HEK293 (cell line): ENCODE results near the gene CACNA1C.

Experiments used
- CTCF ChIA-PET: fragments of 350-600 bp; formaldehyde crosslinking; extraction: SDS; loops from one replicate; lab custom pipeline; 2021; ENCODE audit warnings: antibody characterized with exemption; lab: Yijun Ruan, JAX
- POLR2A ChIA-PET: fragments of 300-600 bp; formaldehyde crosslinking; extraction: SDS; loops from one replicate; lab custom pipeline; 2020; ENCODE audit warnings: antibody characterized with exemption, inconsistent platforms; lab: Yijun Ruan, JAX
- H3K27ac ChIP-seq: fragments of 200-500 bp; sonication (Bioruptor generic); 2 replicates; pipeline ENCODE4 v1.5.1; 2014; ENCODE audit warnings: low read depth, low read length, control low read depth, inconsistent platforms; ENCODE audit errors: extremely low read depth
- H3K36me3 ChIP-seq, 2 experiments: fragments of 200-500 bp in 1 of 2; sonication (Bioruptor generic) in 1 of 2; 1 replicate in 1 of 2; 2 replicates in 1 of 2; pipeline ENCODE4 v1.5.1; 2014 to 2017; ENCODE audit warnings: inconsistent platforms in 2 of 2, low read length in 2 of 2; ENCODE audit not compliant: control insufficient read depth in 2 of 2, insufficient read depth in 1 of 2
- H3K4me1 ChIP-seq: fragments of 200-500 bp; sonication (Bioruptor generic); 2 replicates; pipeline ENCODE4 v1.5.1; 2014; ENCODE audit warnings: mild to moderate bottlenecking, low read length, inconsistent platforms; ENCODE audit not compliant: control insufficient read depth, insufficient read depth
- H3K4me3 ChIP-seq: 2 replicates; pipeline ENCODE4 v1.5.1; 2011; ENCODE audit warnings: low read depth, mild to moderate bottlenecking, control low read depth, low read length, moderate library complexity
- H3K9me3 ChIP-seq: fragments of 200-500 bp; sonication (Bioruptor generic); 2 replicates; pipeline ENCODE4 v1.5.1; 2014; ENCODE audit warnings: low read depth, low read length, inconsistent platforms; ENCODE audit not compliant: control insufficient read depth, insufficient read depth
- MEIS1 ChIP-seq: sonication (generic); formaldehyde crosslinking; IDR thresholded peaks from 2 replicates; pipeline ENCODE4 v1.8.1; 2022; ENCODE audit warnings: missing genetic modification reagents, mild to moderate bottlenecking, borderline replicate concordance
- MYNN ChIP-seq: fragments of 450-650 bp; formaldehyde crosslinking; IDR thresholded peaks from 2 replicates; pipeline ENCODE4 v1.5.1; 2016; ENCODE audit warnings: missing biosample characterization, missing genetic modification characterization, borderline replicate concordance
- SALL2 ChIP-seq: fragments of 450-650 bp; formaldehyde crosslinking; IDR thresholded peaks from 2 replicates; pipeline ENCODE4 v1.5.0; 2017; ENCODE audit warnings: missing biosample characterization, mild to moderate bottlenecking, missing genetic modification characterization, borderline replicate concordance
- SP3 ChIP-seq: fragments of 450-650 bp; formaldehyde crosslinking; IDR thresholded peaks from 2 replicates; pipeline ENCODE4 v1.5.1; 2016; ENCODE audit warnings: missing biosample characterization, missing genetic modification characterization
- ZNF324 ChIP-seq: fragments of 450-650 bp; formaldehyde crosslinking; IDR thresholded peaks from 2 replicates; pipeline ENCODE4 v1.5.1; 2016; ENCODE audit warnings: missing biosample characterization, missing genetic modification characterization
- ZNF335 ChIP-seq: fragments of 450-650 bp; formaldehyde crosslinking; conservative IDR thresholded peaks from 2 replicates; pipeline ENCODE4 v1.5.1; 2016; ENCODE audit warnings: missing biosample characterization, missing genetic modification characterization
- ZNF423 ChIP-seq: fragments of 450-650 bp; formaldehyde crosslinking; IDR thresholded peaks from 2 replicates; pipeline ENCODE4 v1.5.1; 2016; ENCODE audit warnings: missing biosample characterization, missing genetic modification characterization
- ZNF530 ChIP-seq: fragments of 450-650 bp; formaldehyde crosslinking; IDR thresholded peaks from 2 replicates; pipeline ENCODE4 v1.5.1; 2016; ENCODE audit warnings: low read depth, missing biosample characterization, missing genetic modification characterization
- ZNF610 ChIP-seq: fragments of 450-650 bp; formaldehyde crosslinking; IDR thresholded peaks from 2 replicates; pipeline ENCODE4 v1.5.1; 2016; ENCODE audit warnings: missing biosample characterization, missing genetic modification characterization, borderline replicate concordance
- ZNF629 ChIP-seq: fragments of 450-650 bp; formaldehyde crosslinking; IDR thresholded peaks from 2 replicates; pipeline ENCODE4 v1.5.1; 2017; ENCODE audit warnings: missing biosample characterization, missing genetic modification characterization
- ZNF658 ChIP-seq: fragments of 450-650 bp; formaldehyde crosslinking; IDR thresholded peaks from 2 replicates; pipeline ENCODE4; 2016; ENCODE audit warnings: missing biosample characterization, missing genetic modification characterization
- ZNF660 ChIP-seq: fragments of 450-650 bp; IDR thresholded peaks from 2 replicates; pipeline ENCODE4 v1.5.1; 2018; ENCODE audit warnings: missing biosample characterization, mild to moderate bottlenecking, missing genetic modification characterization
- ZNF837 ChIP-seq: fragments of 450-650 bp; formaldehyde crosslinking; IDR thresholded peaks from 2 replicates; pipeline ENCODE4 v1.5.1; 2016; ENCODE audit warnings: missing biosample characterization, missing genetic modification characterization
- ZSCAN16 ChIP-seq: fragments of 450-650 bp; formaldehyde crosslinking; IDR thresholded peaks from 2 replicates; pipeline ENCODE4 v1.5.1; 2016; ENCODE audit warnings: missing biosample characterization, missing genetic modification characterization
- TF ChIP-seq, protein P1 (sequence below): fragments of 450-650 bp; formaldehyde crosslinking; conservative IDR thresholded peaks from 2 replicates; pipeline ENCODE4 v1.5.1; 2016; ENCODE audit warnings: low read depth, missing biosample characterization, missing genetic modification characterization
- TF ChIP-seq, protein P2 (sequence below): fragments of 450-650 bp; formaldehyde crosslinking; IDR thresholded peaks from 2 replicates; pipeline ENCODE4 v1.5.1; 2016; ENCODE audit warnings: missing biosample characterization, missing genetic modification characterization
- TF ChIP-seq, protein P3 (sequence below): fragments of 450-650 bp; formaldehyde crosslinking; IDR thresholded peaks from 2 replicates; pipeline ENCODE4 v1.5.1; 2016; ENCODE audit warnings: missing biosample characterization, missing genetic modification characterization
- TF ChIP-seq, protein P4 (sequence below): fragments of 450-650 bp; IDR thresholded peaks from 2 replicates; pipeline ENCODE4 v1.5.1; 2018; ENCODE audit warnings: missing biosample characterization, missing genetic modification characterization
- TF ChIP-seq, protein P5 (sequence below): fragments of 450-650 bp; formaldehyde crosslinking; IDR thresholded peaks from 2 replicates; pipeline ENCODE4 v1.5.1; 2016; ENCODE audit warnings: missing biosample characterization, missing genetic modification characterization, borderline replicate concordance
- TF ChIP-seq, protein P6 (sequence below): fragments of 450-650 bp; formaldehyde crosslinking; IDR thresholded peaks from 2 replicates; pipeline ENCODE4 v1.5.1; 2017; ENCODE audit warnings: missing biosample characterization, missing genetic modification characterization

CACNA1C gene

DNA sequence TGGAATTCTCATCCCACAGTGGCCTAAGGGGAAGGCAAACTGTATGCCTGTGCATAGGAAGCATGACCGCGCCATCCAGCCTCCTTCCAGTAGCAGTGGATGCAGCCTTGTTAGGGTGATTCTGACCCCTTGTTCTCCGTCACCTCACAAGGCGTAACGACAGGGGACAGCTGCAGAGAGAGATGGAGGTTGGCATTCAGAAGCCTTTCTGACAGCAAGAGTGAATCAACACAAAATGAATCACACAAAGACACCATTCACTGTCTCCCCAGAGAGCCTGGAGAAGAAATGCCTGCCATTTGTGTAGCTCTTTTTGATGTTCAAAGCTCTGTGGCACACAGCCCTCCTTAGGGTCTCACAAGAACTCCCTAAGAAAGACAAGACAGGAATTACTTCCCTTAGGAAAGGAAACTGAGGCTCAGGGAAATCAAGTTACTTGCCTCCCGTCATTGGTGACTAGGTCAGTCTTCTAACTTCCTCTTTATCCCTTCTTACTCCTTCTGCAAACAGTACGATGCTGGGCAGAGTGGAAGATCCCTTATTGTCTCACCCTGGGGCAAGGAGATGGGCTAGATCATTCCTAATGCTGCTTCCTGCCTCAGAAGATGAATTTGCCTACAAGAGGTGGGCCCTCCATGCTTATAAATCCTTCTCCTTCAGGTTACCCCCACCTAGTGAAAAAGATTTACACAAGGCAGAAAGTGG, 280.9 kb downstream of the CACNA1C start:
- POLR2A ChIA-PET = no interaction called here
- Histone ChIP-seq H3K4me1 (peaks cover 9% of the 10 kb centered on the region; the same call in 1 of the 2 replicates), H3K36me3 (no peaks in the 10 kb centered on the region), H3K27ac (no peak overlapping the region), H3K4me3 (no peak overlapping the region), H3K9me3 (no peaks in the 10 kb centered on the region)
- CTCF ChIA-PET = interaction anchor here (0.6 kb wide), 2 partner anchors 46 to 85 kb away, joined by 3 to 4 read pairs; no protein-coding TSS in a partner anchor
- no peak for TF ChIP-seq ZNF629
- TF ChIP-seq, protein P1, sequence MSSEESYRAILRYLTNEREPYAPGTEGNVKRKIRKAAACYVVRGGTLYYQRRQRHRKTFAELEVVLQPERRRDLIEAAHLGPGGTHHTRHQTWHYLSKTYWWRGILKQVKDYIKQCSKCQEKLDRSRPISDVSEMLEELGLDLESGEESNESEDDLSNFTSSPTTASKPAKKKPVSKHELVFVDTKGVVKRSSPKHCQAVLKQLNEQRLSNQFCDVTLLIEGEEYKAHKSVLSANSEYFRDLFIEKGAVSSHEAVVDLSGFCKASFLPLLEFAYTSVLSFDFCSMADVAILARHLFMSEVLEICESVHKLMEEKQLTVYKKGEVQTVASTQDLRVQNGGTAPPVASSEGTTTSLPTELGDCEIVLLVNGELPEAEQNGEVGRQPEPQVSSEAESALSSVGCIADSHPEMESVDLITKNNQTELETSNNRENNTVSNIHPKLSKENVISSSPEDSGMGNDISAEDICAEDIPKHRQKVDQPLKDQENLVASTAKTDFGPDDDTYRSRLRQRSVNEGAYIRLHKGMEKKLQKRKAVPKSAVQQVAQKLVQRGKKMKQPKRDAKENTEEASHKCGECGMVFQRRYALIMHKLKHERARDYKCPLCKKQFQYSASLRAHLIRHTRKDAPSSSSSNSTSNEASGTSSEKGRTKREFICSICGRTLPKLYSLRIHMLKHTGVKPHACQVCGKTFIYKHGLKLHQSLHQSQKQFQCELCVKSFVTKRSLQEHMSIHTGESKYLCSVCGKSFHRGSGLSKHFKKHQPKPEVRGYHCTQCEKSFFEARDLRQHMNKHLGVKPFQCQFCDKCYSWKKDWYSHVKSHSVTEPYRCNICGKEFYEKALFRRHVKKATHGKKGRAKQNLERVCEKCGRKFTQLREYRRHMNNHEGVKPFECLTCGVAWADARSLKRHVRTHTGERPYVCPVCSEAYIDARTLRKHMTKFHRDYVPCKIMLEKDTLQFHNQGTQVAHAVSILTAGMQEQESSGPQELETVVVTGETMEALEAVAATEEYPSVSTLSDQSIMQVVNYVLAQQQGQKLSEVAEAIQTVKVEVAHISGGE (tag by site-specific recombination) = no peak
- TF ChIP-seq SP3 (tag by site-specific recombination) = no peak
- TF ChIP-seq ZNF324 = no peak
- no peak for TF ChIP-seq ZNF660 (tag by site-specific recombination)
- TF ChIP-seq ZNF837 (tag by site-specific recombination) = no peak
- no peak for TF ChIP-seq ZNF335 (tag by site-specific recombination)

DNA sequence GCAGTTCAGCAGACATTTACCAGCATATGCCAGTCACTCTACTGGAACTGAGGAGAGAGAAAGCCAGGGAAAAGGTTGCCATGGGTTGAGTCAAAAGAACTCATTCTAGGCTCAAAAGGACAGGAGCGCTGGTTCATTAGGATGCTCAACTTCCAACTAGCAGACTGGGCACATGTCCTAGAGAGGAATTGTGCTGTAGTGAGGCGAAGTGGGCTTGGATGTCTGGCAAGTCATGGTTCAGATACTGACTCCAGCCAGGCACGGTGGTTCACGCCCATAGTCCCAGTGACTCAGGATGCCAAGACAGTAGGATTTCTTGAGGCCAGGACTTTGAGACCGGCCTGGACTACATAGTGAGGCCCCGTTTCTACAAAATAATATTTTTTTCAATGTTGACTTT, 281.5 kb downstream of the CACNA1C start:
- Histone ChIP-seq H3K36me3 (no peaks in the 10 kb centered on the region), H3K9me3 (no peaks in the 10 kb centered on the region), H3K4me3 (no peak overlapping the region), H3K27ac (no peak overlapping the region), H3K4me1 (peaks cover 9% of the 10 kb centered on the region; the same call in 1 of the 2 replicates)
- ChIA-PET POLR2A (no interaction called here), CTCF (interaction anchor here (0.8 to 1.0 kb wide), 2 partner anchors 26 to 276 kb away, joined by 3 read pairs; no protein-coding TSS in a partner anchor)
- TF ChIP-seq SALL2 (tag by site-specific recombination) (no peak), ZNF658 (tag by site-specific recombination) (no peak), MEIS1 (CRISPR knock-in tag) (no peak), ZNF610 (tag by site-specific recombination) (no peak), ZNF530 (tag by site-specific recombination) (no peak), MYNN (tag by site-specific recombination) (no peak), ZNF423 (tag by site-specific recombination) (no peak), ZSCAN16 (tag by site-specific recombination) (no peak)
- TF ChIP-seq, protein P2, sequence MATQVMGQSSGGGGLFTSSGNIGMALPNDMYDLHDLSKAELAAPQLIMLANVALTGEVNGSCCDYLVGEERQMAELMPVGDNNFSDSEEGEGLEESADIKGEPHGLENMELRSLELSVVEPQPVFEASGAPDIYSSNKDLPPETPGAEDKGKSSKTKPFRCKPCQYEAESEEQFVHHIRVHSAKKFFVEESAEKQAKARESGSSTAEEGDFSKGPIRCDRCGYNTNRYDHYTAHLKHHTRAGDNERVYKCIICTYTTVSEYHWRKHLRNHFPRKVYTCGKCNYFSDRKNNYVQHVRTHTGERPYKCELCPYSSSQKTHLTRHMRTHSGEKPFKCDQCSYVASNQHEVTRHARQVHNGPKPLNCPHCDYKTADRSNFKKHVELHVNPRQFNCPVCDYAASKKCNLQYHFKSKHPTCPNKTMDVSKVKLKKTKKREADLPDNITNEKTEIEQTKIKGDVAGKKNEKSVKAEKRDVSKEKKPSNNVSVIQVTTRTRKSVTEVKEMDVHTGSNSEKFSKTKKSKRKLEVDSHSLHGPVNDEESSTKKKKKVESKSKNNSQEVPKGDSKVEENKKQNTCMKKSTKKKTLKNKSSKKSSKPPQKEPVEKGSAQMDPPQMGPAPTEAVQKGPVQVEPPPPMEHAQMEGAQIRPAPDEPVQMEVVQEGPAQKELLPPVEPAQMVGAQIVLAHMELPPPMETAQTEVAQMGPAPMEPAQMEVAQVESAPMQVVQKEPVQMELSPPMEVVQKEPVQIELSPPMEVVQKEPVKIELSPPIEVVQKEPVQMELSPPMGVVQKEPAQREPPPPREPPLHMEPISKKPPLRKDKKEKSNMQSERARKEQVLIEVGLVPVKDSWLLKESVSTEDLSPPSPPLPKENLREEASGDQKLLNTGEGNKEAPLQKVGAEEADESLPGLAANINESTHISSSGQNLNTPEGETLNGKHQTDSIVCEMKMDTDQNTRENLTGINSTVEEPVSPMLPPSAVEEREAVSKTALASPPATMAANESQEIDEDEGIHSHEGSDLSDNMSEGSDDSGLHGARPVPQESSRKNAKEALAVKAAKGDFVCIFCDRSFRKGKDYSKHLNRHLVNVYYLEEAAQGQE (tag by site-specific recombination) = no peak
- TF ChIP-seq, protein P3, sequence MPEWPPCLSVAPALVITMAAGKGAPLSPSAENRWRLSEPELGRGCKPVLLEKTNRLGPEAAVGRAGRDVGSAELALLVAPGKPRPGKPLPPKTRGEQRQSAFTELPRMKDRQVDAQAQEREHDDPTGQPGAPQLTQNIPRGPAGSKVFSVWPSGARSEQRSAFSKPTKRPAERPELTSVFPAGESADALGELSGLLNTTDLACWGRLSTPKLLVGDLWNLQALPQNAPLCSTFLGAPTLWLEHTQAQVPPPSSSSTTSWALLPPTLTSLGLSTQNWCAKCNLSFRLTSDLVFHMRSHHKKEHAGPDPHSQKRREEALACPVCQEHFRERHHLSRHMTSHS = no peak
- TF ChIP-seq, protein P4, sequence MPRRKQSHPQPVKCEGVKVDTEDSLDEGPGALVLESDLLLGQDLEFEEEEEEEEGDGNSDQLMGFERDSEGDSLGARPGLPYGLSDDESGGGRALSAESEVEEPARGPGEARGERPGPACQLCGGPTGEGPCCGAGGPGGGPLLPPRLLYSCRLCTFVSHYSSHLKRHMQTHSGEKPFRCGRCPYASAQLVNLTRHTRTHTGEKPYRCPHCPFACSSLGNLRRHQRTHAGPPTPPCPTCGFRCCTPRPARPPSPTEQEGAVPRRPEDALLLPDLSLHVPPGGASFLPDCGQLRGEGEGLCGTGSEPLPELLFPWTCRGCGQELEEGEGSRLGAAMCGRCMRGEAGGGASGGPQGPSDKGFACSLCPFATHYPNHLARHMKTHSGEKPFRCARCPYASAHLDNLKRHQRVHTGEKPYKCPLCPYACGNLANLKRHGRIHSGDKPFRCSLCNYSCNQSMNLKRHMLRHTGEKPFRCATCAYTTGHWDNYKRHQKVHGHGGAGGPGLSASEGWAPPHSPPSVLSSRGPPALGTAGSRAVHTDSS (tag by site-specific recombination) = no peak
- TF ChIP-seq, protein P5, sequence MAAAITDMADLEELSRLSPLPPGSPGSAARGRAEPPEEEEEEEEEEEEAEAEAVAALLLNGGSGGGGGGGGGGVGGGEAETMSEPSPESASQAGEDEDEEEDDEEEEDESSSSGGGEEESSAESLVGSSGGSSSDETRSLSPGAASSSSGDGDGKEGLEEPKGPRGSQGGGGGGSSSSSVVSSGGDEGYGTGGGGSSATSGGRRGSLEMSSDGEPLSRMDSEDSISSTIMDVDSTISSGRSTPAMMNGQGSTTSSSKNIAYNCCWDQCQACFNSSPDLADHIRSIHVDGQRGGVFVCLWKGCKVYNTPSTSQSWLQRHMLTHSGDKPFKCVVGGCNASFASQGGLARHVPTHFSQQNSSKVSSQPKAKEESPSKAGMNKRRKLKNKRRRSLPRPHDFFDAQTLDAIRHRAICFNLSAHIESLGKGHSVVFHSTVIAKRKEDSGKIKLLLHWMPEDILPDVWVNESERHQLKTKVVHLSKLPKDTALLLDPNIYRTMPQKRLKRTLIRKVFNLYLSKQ (tag by site-specific recombination) = no peak
- TF ChIP-seq, protein P6, sequence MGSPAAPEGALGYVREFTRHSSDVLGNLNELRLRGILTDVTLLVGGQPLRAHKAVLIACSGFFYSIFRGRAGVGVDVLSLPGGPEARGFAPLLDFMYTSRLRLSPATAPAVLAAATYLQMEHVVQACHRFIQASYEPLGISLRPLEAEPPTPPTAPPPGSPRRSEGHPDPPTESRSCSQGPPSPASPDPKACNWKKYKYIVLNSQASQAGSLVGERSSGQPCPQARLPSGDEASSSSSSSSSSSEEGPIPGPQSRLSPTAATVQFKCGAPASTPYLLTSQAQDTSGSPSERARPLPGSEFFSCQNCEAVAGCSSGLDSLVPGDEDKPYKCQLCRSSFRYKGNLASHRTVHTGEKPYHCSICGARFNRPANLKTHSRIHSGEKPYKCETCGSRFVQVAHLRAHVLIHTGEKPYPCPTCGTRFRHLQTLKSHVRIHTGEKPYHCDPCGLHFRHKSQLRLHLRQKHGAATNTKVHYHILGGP = no peak
